Activated naive CD8-positive, alpha-beta T cell (primary cell): ENCODE results near the gene ALG5.

Experiments used
- H3K27ac Mint-ChIP-seq: one replicate; pipeline ENCODE4 v1.8.0; 2021; ENCODE audit warnings: mixed read lengths
- H3K27me3 Mint-ChIP-seq: one replicate; pipeline ENCODE4 v1.8.0; 2021; ENCODE audit warnings: mixed read lengths
- H3K36me3 Mint-ChIP-seq: one replicate; pipeline ENCODE4 v1.8.0; 2021; ENCODE audit warnings: mixed read lengths
- H3K4me1 Mint-ChIP-seq: one replicate; pipeline ENCODE4 v1.8.0; 2021; ENCODE audit warnings: low read depth, mixed read lengths
- H3K4me3 Mint-ChIP-seq: one replicate; pipeline ENCODE4 v1.8.0; 2021; ENCODE audit warnings: mild to moderate bottlenecking, mixed read lengths
- H3K9me3 Mint-ChIP-seq: one replicate; pipeline ENCODE4 v1.8.0; 2021; ENCODE audit warnings: low read depth, mixed read lengths

Gene ALG5

DNA sequence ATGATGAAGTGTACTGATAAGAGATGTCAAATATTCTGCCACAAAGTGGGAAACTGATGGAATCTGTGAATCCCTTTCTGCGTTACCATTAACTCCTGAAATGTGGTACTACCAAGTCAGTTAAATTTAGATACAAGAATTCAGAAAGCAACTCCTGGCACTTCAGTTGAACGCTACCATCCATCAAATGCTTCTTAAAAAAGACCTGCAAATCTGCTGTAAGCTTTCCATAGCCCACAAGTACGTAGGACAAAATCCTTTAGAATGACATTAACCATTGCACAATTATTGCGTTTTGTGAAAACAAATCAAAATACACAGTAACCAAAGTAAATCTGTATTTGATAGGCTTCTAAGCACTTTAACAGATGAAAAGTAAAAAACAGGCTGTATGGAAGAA lies 84.5 kb downstream of the ALG5 start:
- peaks cover 34% of the 10 kb centered on the region for H3K27me3 Mint-ChIP-seq
- H3K9me3 Mint-ChIP-seq = no peaks in the 10 kb centered on the region
- H3K36me3 Mint-ChIP-seq = no peaks in the 10 kb centered on the region

DNA sequence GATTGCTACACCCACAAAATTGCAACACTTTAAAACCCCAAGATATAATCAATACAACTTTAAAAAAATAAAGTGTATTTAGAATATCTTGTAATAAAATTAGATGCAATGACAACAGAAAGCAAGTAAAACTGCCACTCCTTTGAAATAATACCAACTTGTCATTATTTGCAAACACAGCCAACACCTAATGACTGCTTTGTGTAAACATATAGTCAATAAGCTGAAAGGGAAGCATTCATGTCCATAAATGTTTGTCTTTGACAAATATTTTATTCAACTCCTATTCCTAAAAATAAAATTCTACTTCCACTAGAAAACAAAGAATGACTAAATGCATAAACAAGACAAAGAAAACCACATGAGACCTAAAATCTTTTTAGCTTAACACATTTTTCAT lies 85.7 kb downstream of the ALG5 start:
- no peak overlapping the region for H3K4me3 Mint-ChIP-seq
- H3K27ac Mint-ChIP-seq = no peak overlapping the region
- peaks cover 28% of the 10 kb centered on the region for H3K27me3 Mint-ChIP-seq
- no peaks in the 10 kb centered on the region for H3K9me3 Mint-ChIP-seq
- H3K4me1 Mint-ChIP-seq = no peaks in the 10 kb centered on the region
- no peaks in the 10 kb centered on the region for H3K36me3 Mint-ChIP-seq

More for the DNA sequence above, 84.5 kb downstream of the ALG5 start:
- H3K27ac Mint-ChIP-seq = no peak overlapping the region
- H3K4me1 Mint-ChIP-seq = peaks cover 7% of the 10 kb centered on the region
- no peak overlapping the region for H3K4me3 Mint-ChIP-seq

DNA sequence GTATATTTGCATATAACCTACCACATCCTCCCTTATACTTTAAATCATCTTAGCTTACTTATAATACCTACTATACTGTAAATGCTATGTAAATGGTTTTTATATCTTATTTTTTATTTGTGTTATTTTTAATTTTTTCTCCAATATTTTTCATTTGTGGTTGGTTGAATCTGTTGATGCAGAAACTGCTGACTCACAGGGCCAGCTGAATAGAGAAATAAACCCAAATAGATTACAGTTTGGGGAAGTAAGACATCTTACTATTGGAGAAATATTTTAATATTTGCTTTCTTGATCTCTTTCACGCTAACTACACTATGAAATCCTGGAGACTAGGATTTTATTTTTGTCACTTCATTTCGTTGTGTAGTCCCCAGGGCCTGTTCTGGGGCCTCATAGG lies 86.2 kb downstream of the ALG5 start:
- no peaks in the 10 kb centered on the region for H3K4me1 Mint-ChIP-seq
- no peaks in the 10 kb centered on the region for H3K36me3 Mint-ChIP-seq
- H3K4me3 Mint-ChIP-seq = no peak overlapping the region
- peaks cover 27% of the 10 kb centered on the region for H3K27me3 Mint-ChIP-seq
- no peak overlapping the region for H3K27ac Mint-ChIP-seq
- H3K9me3 Mint-ChIP-seq = no peaks in the 10 kb centered on the region

DNA sequence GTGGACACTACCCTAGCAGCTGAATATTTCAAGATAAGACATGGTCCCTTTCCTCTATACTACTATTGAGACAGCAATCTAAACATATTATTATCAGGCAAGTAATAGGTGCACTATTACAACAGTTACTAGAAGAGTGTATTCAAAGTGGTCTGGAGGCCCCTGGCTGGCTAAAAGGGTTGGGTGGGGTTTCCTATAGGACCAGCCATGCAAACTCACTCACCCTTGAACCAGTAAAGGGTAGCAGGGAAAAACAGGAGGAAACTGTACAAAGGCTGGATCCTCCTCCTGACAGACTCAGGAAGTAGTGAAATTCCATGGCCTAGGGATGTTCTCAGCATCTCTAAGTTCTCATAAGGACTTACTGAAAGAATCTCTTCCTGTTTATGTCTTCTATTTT lies 86.8 kb downstream of the ALG5 start:
- H3K4me3 Mint-ChIP-seq = no peak overlapping the region
- no peaks in the 10 kb centered on the region for H3K4me1 Mint-ChIP-seq
- H3K36me3 Mint-ChIP-seq = no peaks in the 10 kb centered on the region
- H3K27me3 Mint-ChIP-seq = peaks cover 23% of the 10 kb centered on the region
- H3K9me3 Mint-ChIP-seq = no peaks in the 10 kb centered on the region
- H3K27ac Mint-ChIP-seq = no peak overlapping the region

DNA sequence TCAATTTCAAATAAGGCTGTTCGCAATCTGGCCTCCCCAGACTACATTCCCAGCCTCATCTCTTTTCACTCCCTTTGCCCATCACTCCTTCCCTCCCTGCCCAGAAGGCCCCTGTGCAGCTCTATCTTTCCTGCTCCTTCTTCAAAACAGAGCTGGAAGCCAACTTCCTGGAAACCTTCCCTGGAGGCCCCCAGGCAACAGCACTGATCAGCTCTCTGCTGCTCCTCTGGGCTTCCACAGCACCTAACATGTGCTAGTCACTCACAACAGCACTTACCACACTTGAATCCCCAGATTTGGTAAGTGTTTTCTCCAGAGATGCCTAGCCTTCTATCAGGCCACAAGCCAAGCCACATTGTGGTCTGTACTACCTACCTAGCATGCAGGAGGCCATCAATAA lies 88.6 kb downstream of the ALG5 start:
- H3K4me1 Mint-ChIP-seq = no peaks in the 10 kb centered on the region

DNA sequence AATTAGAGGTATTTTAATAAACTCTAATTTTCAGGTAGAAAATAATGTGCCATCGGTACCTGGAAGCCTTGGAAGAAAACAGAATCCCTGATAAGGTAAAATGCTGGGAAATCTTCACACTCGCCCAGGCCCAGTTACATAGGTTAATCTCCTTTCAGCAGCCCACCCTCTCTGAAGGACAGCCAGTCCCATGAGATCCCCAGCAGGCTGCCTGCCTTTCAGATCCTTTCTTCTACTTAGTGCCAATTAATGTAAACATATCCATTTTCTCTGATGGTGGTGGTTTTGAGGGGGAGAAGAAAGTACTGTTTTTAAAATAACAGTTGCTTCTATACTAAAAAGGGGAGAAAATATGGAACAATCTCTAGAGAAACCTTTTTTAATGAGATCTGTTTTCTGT lies 91.3 kb downstream of the ALG5 start:
- no peaks in the 10 kb centered on the region for H3K4me1 Mint-ChIP-seq
- no peaks in the 10 kb centered on the region for H3K36me3 Mint-ChIP-seq
- H3K9me3 Mint-ChIP-seq = no peaks in the 10 kb centered on the region

More for the DNA sequence above, 88.6 kb downstream of the ALG5 start:
- Mint-ChIP-seq H3K9me3 (no peaks in the 10 kb centered on the region), H3K4me3 (no peak overlapping the region), H3K36me3 (no peaks in the 10 kb centered on the region), H3K27ac (no peak overlapping the region), H3K27me3 (peaks cover 13% of the 10 kb centered on the region)

DNA sequence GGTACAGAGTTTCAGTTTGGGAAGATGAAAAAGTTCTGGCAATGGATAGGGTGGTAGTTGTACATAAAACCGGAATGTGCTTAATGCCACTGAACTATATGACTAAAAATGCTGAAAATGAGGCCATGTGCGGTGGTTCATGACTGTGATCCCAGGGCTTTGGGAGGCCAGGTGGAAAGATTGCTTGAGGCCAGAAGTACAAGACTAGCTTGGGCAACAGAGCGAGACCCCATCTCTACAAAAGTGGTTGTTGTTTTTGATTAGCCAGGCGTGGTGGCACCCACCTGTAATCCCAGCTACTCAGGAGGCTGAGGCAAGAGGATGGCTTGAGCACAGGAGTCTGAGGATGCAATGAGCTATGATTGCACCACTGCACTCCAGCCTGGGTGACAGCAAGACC lies 91.9 kb downstream of the ALG5 start:
- H3K27me3 Mint-ChIP-seq = peaks cover 7% of the 10 kb centered on the region
- H3K9me3 Mint-ChIP-seq = no peaks in the 10 kb centered on the region
- no peak overlapping the region for H3K4me3 Mint-ChIP-seq

More for the DNA sequence above, 91.3 kb downstream of the ALG5 start:
- H3K4me3 Mint-ChIP-seq = no peak overlapping the region
- H3K27ac Mint-ChIP-seq = no peak overlapping the region
- H3K27me3 Mint-ChIP-seq = peaks cover 5% of the 10 kb centered on the region

DNA sequence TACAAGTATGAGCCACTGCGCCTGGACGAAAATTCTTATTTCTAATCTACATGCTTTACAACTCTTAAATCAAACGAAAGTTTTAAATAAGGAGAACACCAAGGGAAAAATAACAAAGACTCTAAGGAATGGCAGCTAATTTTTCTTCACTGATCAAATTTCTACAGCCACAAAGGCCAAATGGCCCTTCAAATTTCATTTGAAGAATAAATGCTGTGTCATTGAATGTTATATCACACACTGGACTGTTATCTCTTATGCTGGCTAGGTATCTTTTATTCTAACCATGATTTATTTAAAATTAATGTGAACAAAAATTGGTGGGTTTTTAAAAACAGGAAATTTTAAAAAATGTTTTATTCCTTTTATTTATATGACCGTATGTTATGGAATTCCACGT lies 93.2 kb downstream of the ALG5 start:
- Mint-ChIP-seq H3K9me3 (no peaks in the 10 kb centered on the region), H3K36me3 (no peaks in the 10 kb centered on the region), H3K27ac (no peak overlapping the region), H3K4me1 (no peaks in the 10 kb centered on the region), H3K4me3 (no peak overlapping the region), H3K27me3 (peaks cover 7% of the 10 kb centered on the region)

More for the DNA sequence above, 91.9 kb downstream of the ALG5 start:
- Mint-ChIP-seq H3K4me1 (no peaks in the 10 kb centered on the region), H3K27ac (no peak overlapping the region), H3K36me3 (no peaks in the 10 kb centered on the region)

DNA sequence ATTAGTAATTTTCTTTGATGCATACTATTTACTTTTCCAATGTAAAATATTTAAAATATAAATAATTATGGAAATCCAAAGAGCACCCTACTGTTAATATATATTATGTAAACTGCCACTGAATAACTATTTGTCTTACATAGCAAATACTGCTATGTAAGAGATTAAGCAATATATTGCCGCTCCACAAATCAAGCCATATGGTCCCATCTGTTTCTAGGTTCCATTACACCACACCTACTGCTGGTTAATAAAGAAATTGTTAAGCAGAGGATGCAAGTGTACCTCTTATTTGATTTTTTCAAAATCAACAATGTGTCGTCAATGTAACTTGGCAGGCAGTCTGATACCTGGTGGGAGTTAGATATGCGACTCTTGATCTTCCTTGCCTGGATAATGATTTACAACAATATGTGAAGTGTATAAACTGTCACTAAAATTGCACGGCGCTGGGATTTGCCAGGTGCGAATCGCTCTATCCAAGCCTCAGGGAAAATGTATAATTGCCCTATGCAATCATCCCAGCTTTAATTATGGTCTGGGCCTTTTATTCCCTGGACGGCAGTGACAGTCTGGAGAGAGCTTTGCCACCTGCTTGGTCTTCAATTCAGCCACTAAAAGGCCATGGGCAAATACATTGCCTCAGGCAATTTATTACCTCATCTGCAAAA lies 95.1 kb downstream of the ALG5 start:
- Mint-ChIP-seq H3K9me3 (no peaks in the 10 kb centered on the region), H3K4me3 (no peak overlapping the region), H3K27me3 (peaks cover 14% of the 10 kb centered on the region), H3K4me1 (no peaks in the 10 kb centered on the region), H3K27ac (no peak overlapping the region), H3K36me3 (no peaks in the 10 kb centered on the region)
